Astrocyte (in vitro differentiated cells and primary cell): ENCODE measurements around the gene MYOCD. TPM values are rescaled to one million over a fixed set of nuclear protein-coding genes. Genes with fewer than 3 reads are reported as not detected.
A peak's percentile ranks its signal among the peaks of the same experiment; 100 is the strongest.

Experiments used
- DNase-seq: peaks from one replicate; pipeline ENCODE4 v3.0.0-alpha.2; 2010; ENCODE audit warnings: low read depth
- FAIRE-seq: peaks from 2 replicates; lab custom pipeline; 2011; peaks lifted over from hg19 to GRCh38; lab: Jason Lieb, UNC
- H2AFZ ChIP-seq: 2 replicates; pipeline ENCODE4 v1.6.0; 2012; ENCODE audit warnings: low read depth, low read length, inconsistent platforms
- H3K27ac ChIP-seq: 2 replicates; pipeline ENCODE4 v1.5.1; 2011; ENCODE audit warnings: low read depth, low read length, inconsistent platforms
- H3K27me3 ChIP-seq: 2 replicates; pipeline ENCODE4 v1.6.0; 2011; ENCODE audit warnings: low read length, inconsistent platforms; ENCODE audit not compliant: insufficient read depth
- H3K36me3 ChIP-seq: 2 replicates; pipeline ENCODE4 v1.5.1; 2011; ENCODE audit warnings: low read length, inconsistent platforms; ENCODE audit not compliant: insufficient read depth
- H3K4me1 ChIP-seq: 2 replicates; pipeline ENCODE4 v1.5.1; 2011; ENCODE audit warnings: low read length, inconsistent platforms; ENCODE audit not compliant: insufficient read depth
- H3K4me2 ChIP-seq: 2 replicates; pipeline ENCODE4 v1.6.0; 2012; ENCODE audit warnings: low read length, inconsistent platforms
- H3K4me3 ChIP-seq: 2 replicates; pipeline ENCODE4 v1.5.1; 2011; ENCODE audit warnings: low read depth, mild to moderate bottlenecking, low read length, inconsistent platforms; ENCODE audit not compliant: insufficient read depth
- H3K79me2 ChIP-seq: 2 replicates; pipeline ENCODE4 v1.6.0; 2012; ENCODE audit warnings: mild to moderate bottlenecking, low read length, inconsistent platforms; ENCODE audit not compliant: insufficient read depth
- H3K9ac ChIP-seq: 2 replicates; pipeline ENCODE4 v1.6.0; 2012; ENCODE audit warnings: mild to moderate bottlenecking, low read length, inconsistent platforms
- H3K9me3 ChIP-seq: 2 replicates; pipeline ENCODE4 v1.5.1; 2012; ENCODE audit warnings: low read depth, mild to moderate bottlenecking, low read length, inconsistent platforms; ENCODE audit not compliant: insufficient read depth
- H4K20me1 ChIP-seq: 2 replicates; pipeline ENCODE4 v1.6.0; 2012; ENCODE audit warnings: low read length, inconsistent platforms; ENCODE audit not compliant: insufficient read depth
- H3K27ac Mint-ChIP-seq: one replicate; pipeline ENCODE4 v1.8.0; 2021; ENCODE audit warnings: mild to moderate bottlenecking, mixed read lengths; ENCODE audit not compliant: unreplicated experiment
- H3K27me3 Mint-ChIP-seq: one replicate; pipeline ENCODE4 v1.8.0; 2021; ENCODE audit warnings: low read depth, mixed read lengths; ENCODE audit not compliant: unreplicated experiment
- H3K36me3 Mint-ChIP-seq: one replicate; pipeline ENCODE4 v1.8.0; 2021; ENCODE audit warnings: low read depth, mixed read lengths; ENCODE audit not compliant: unreplicated experiment
- H3K4me1 Mint-ChIP-seq: one replicate; pipeline ENCODE4 v1.8.0; 2021; ENCODE audit warnings: low read depth, mixed read lengths; ENCODE audit not compliant: unreplicated experiment
- H3K4me3 Mint-ChIP-seq: one replicate; pipeline ENCODE4 v1.8.0; 2021; ENCODE audit warnings: mild to moderate bottlenecking, moderate library complexity, mixed read lengths; ENCODE audit not compliant: unreplicated experiment
- H3K9me3 Mint-ChIP-seq: one replicate; pipeline ENCODE4 v1.8.0; 2021; ENCODE audit warnings: mild to moderate bottlenecking, mixed read lengths; ENCODE audit not compliant: unreplicated experiment
- EZH2 ChIP-seq: IDR thresholded peaks from 2 replicates; pipeline ENCODE4 v1.6.1; 2012; ENCODE audit warnings: mild to moderate bottlenecking, low read length, inconsistent platforms; ENCODE audit not compliant: insufficient read depth
- total RNA-seq: library from RNA; stranded (reverse); gene quantifications from 2 replicates; pipeline ENCODE4 v1.2.1, GENCODE V29; 2021
- TF ChIP-seq, protein P1 (sequence below): IDR thresholded peaks from 2 replicates; pipeline ENCODE4 v1.5.1; 2011; ENCODE audit warnings: low read depth, mild to moderate bottlenecking, inconsistent platforms, low read length, moderate library complexity; ENCODE audit not compliant: insufficient read depth

Gene MYOCD
- total RNA-seq, 1 donor from 2014 or later, result 2.8 TPM

DNA sequence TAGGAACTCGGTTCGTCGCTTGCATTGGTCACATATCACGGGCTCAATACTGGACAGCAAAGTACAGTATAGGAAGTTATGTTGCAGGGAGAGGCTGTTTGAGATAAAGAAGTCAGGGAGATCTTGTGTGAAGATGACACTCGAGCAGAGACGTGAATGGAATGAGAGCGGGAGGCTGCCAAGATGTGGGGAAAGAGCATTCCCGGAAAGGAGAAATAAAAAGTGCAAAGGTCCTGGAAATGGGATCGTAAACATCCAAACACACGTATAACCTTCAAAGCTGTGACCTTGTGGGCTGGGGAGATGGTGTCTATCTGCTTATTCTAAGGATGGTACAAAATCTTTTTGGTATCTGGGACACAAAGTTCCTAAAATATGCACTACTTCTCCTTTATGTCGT is 43.0 kb upstream of the MYOCD start:
- Histone ChIP-seq H3K36me3 (no peaks in the 10 kb centered on the region), H3K4me2 (no peak overlapping the region), H3K4me1 (peaks cover 25% of the 10 kb centered on the region), H3K79me2 (no peaks in the 10 kb centered on the region), H3K9me3 (no peaks in the 10 kb centered on the region), H3K9ac (no peak overlapping the region), H2AFZ (no peak overlapping the region), H3K27me3 (no peaks in the 10 kb centered on the region), H4K20me1 (no peaks in the 10 kb centered on the region), H3K27ac (no peak overlapping the region), H3K4me3 (no peak overlapping the region)
- Mint-ChIP-seq H3K36me3 (no peaks in the 10 kb centered on the region), H3K4me3 (no peak overlapping the region), H3K27me3 (no peaks in the 10 kb centered on the region), H3K4me1 (peaks cover 30% of the 10 kb centered on the region), H3K27ac (no peak overlapping the region), H3K9me3 (peaks cover 6% of the 10 kb centered on the region)
- no peak for FAIRE-seq
- DNase-seq, result no peak
- TF ChIP-seq, protein P1, sequence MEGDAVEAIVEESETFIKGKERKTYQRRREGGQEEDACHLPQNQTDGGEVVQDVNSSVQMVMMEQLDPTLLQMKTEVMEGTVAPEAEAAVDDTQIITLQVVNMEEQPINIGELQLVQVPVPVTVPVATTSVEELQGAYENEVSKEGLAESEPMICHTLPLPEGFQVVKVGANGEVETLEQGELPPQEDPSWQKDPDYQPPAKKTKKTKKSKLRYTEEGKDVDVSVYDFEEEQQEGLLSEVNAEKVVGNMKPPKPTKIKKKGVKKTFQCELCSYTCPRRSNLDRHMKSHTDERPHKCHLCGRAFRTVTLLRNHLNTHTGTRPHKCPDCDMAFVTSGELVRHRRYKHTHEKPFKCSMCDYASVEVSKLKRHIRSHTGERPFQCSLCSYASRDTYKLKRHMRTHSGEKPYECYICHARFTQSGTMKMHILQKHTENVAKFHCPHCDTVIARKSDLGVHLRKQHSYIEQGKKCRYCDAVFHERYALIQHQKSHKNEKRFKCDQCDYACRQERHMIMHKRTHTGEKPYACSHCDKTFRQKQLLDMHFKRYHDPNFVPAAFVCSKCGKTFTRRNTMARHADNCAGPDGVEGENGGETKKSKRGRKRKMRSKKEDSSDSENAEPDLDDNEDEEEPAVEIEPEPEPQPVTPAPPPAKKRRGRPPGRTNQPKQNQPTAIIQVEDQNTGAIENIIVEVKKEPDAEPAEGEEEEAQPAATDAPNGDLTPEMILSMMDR, result no peak
- no peak for TF ChIP-seq EZH2

DNA sequence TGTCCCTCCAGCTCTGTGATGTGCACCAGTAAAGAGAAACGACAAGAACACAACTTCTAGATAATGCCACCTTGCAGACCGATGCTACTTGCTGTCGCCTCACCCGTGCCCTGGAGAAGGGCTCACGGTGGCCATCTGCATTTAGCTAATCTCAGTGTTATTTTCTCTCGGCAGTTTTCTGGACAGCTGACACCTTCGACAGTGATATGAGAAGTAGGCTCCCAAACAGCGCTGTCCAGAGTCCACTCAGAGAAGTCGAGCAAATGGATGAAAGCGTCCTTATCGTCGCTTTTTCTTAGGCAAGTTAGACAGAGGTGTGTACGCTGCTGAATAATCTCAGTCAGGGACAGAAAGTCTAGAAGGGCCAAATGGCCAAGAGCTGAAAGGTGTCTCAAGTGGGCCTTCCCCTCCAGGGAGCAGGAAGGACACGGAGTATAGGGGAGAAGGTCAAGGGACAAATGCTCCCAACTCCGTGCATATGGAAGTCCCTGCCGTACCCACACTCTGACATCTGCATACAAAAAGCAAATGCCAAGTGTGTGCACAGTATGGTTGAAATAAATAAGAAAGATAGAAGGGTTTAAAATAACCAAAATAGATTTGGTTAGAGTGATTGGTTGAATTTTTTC is 42.4 kb upstream of the MYOCD start:
- no peak for FAIRE-seq

DNA sequence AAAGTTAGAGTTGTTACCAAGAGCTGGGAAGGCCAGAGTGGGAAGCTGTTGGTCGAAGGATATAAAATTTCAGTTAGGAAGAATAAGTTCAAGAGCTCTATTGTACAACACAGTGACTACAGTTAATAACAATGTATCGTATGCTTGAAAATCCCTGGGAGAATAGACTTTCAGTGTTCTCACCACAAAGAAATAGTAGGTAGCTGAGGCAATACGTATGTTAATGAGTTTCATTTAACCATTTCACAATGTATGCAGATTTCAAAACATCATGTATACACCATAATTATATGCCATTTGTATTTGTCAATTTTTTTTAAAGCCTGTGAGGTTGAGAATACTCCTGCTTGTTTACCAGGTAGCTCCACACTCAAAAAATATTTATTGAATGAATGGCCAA is 41.5 kb upstream of the MYOCD start:
- Histone ChIP-seq H2AFZ (no peak overlapping the region), H3K4me3 (no peak overlapping the region), H3K79me2 (no peaks in the 10 kb centered on the region), H3K4me1 (peaks cover 31% of the 10 kb centered on the region), H3K4me2 (no peak overlapping the region), H3K9me3 (no peaks in the 10 kb centered on the region), H3K27ac (no peak overlapping the region), H3K9ac (no peak overlapping the region), H3K36me3 (no peaks in the 10 kb centered on the region), H3K27me3 (no peaks in the 10 kb centered on the region), H4K20me1 (no peaks in the 10 kb centered on the region)
- Mint-ChIP-seq H3K4me1 (peaks cover 36% of the 10 kb centered on the region), H3K36me3 (no peaks in the 10 kb centered on the region), H3K27me3 (no peaks in the 10 kb centered on the region), H3K9me3 (peaks cover 2% of the 10 kb centered on the region), H3K4me3 (no peak overlapping the region), H3K27ac (peak overlapping the region; percentile 58)
- TF ChIP-seq EZH2, result no peak
- TF ChIP-seq, protein P1, result no peak
- no peak for FAIRE-seq
- peak; percentile 38 for DNase-seq

More for the DNA sequence above, 42.4 kb upstream of the MYOCD start:
- no peak for DNase-seq
- Histone ChIP-seq H3K4me2 (no peak overlapping the region), H3K36me3 (no peaks in the 10 kb centered on the region), H3K9ac (no peak overlapping the region), H2AFZ (no peak overlapping the region), H3K27ac (no peak overlapping the region), H3K4me3 (no peak overlapping the region), H4K20me1 (no peaks in the 10 kb centered on the region), H3K27me3 (no peaks in the 10 kb centered on the region), H3K9me3 (no peaks in the 10 kb centered on the region), H3K79me2 (no peaks in the 10 kb centered on the region), H3K4me1 (peaks cover 31% of the 10 kb centered on the region)
- peaks cover 2% of the 10 kb centered on the region for H3K9me3 Mint-ChIP-seq
- H3K4me3 Mint-ChIP-seq, result no peak overlapping the region
- no peaks in the 10 kb centered on the region for H3K27me3 Mint-ChIP-seq
- no peak for TF ChIP-seq EZH2
- TF ChIP-seq, protein P1, result no peak
- H3K4me1 Mint-ChIP-seq, result peaks cover 36% of the 10 kb centered on the region
- no peak overlapping the region for H3K27ac Mint-ChIP-seq
- no peaks in the 10 kb centered on the region for H3K36me3 Mint-ChIP-seq
